Upper lobe of left lung (tissue), 4 donors: Measurements from ENCODE around the gene MAK.

Experiments used
- EP300 ChIP-seq, 4 donors: sonication (generic); formaldehyde crosslinking; IDR thresholded peaks; one replicate each; pipeline ENCODE4 v1.5.1; 2017; ENCODE audit warnings: antibody characterized with exemption in 4 of 4, control low read depth in 2 of 4
- POLR2A ChIP-seq, 4 donors: fragments of 450-650 bp; IDR thresholded peaks; one replicate each; pipeline ENCODE4 v1.5.1; 2016 to 2017; ENCODE audit warnings: antibody characterized with exemption in 4 of 4, mild to moderate bottlenecking in 2 of 4
- TF ChIP-seq, protein P1 (sequence below), 6 experiments: fragments of 450-650 bp in 4 of 6; fragments of 200-600 bp in 2 of 6; sonication (generic) in 2 of 6; IDR thresholded peaks; one replicate each; pipeline ENCODE4 v1.5.1; 2016 to 2019; ENCODE audit warnings: antibody characterized with exemption in 6 of 6

DNA sequence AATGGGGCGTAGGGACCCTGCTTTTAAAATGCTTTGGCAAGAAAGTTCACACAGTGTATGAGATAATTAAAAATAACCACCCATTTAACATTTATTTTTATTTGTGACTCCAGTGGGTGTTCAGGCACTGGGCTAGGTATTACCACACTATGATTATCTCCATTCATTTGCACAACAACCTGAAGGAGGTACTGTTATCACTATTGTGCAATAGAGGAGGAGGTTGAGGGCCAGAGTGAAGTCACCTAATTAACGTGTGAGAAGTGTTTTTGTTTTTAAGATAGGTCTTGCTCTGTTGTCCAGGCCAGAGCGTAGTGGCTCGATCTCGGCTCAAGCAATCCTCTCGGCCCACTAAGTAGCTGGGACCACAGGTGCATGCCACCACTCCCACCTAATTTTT, 29.2 kb downstream of the MAK start:
- TF ChIP-seq, protein P1, sequence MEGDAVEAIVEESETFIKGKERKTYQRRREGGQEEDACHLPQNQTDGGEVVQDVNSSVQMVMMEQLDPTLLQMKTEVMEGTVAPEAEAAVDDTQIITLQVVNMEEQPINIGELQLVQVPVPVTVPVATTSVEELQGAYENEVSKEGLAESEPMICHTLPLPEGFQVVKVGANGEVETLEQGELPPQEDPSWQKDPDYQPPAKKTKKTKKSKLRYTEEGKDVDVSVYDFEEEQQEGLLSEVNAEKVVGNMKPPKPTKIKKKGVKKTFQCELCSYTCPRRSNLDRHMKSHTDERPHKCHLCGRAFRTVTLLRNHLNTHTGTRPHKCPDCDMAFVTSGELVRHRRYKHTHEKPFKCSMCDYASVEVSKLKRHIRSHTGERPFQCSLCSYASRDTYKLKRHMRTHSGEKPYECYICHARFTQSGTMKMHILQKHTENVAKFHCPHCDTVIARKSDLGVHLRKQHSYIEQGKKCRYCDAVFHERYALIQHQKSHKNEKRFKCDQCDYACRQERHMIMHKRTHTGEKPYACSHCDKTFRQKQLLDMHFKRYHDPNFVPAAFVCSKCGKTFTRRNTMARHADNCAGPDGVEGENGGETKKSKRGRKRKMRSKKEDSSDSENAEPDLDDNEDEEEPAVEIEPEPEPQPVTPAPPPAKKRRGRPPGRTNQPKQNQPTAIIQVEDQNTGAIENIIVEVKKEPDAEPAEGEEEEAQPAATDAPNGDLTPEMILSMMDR (IDR thresholded peaks at IDR 0.05): no peak
- TF ChIP-seq EP300 (IDR thresholded peaks at IDR 0.05) (no peak), POLR2A (IDR thresholded peaks at IDR 0.05) (no peak)
